ENCODE measurements around the gene C1orf174.

Gene C1orf174

DNA sequence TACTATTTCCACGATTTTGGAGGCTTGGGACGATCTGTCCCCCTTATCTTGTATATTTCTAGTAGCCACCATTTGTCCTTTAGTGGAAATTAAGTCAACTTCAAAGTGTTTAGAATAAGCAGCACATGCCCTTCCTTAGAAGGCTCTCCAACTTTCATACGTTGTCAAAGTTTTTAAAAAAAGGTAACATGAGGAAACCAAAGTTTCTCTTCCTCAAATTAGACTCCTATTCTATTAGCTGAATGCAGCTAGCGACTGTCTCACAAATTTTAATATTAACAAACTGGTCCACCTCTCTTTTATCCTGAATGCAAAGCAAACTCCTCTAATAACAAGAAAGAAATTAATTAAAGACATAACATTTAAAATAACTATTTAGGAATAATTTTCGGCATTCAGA lies 6.9 kb downstream of the C1orf174 start:
- no peak for DNase-seq

DNA sequence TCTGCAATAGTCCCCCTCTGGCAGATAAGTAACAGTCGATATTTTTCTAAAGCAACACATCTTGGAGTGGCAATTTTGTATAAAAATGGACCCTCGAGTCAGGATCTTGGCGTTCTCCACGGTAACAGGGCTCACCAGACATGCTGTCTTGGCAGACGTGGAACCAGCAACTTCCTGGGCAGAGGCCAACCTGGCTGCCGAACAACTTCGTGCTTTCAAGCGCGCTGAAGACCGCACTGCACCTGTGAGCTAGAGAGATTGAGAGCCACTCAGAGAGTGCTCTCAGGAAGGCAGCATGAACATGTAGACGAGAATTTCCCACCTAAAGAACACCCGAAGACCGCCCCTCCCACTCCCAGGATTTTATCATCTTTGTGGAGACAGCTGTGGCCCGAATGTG lies 7.3 kb downstream of the C1orf174 start:
- DNase-seq = no peak

DNA sequence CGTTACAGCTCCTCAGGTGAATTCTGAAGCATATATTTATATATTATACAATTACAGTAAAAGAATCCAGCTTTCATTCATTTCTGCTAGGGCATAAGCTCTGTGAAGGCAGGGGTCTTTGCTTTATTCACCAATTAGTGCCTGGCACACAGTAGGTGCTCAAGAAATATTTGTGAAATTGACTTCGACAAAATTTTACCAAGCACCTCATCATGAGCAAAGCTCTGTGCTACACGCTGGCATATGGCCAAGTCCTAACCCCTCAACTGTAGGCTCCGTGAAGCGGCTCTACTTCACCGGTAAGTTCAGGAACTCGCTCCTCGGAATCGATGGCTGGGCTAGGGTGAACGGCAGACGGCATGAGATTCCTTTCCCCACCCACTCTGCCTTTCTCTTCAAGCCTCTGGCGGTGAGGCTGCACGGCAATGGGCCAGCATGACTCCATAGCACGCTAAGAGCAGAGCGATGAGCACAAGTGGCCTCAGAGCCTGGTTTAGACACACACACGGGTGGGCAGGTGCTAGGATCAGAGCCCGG lies 8.7 kb downstream of the C1orf174 start:
- DNase-seq = no peak

DNA sequence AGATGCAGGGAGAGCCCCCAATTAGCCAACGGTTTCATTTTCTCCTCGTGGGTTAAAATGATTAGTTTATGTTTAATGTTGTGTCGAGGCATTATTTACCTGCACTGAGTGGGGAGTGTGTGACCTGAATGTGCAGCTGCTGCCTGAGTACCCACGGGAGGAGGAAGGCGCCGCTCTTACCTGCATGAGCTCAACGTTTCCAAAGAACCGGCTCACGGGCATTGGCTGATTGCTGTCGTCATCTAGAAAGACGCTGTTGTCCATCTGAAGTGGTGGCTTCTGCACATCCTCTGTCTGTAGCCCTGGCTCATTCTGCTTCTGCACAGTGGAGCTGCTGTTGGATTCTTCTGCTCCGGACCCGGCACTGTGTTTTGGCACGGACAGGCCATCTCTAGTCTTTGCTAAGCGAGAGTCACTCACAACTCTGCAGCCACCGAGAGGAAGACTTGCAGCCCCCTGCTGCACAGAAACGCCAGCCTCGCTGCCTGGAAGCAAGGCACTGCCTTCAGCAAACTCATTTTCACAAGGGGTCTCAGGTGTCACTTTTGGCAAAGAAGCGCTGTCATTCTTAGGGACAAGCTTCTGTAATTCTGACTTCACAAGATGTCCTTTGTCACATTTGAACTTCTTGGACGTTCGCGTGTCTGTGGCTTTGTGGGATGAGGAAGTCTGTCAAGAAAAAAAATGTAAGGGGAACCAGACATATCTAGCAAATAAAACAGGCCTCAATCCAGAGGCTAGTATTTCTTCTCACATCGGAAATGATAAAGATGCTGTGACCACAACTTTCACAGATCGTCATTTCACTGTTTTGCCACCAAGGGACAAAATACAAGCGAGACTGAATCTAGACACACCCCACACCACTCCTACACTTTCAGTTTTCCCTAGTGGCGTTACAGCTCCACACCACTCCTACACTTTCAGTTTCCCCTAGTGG lies 9.4 kb downstream of the C1orf174 start:
- no peak for DNase-seq

DNA sequence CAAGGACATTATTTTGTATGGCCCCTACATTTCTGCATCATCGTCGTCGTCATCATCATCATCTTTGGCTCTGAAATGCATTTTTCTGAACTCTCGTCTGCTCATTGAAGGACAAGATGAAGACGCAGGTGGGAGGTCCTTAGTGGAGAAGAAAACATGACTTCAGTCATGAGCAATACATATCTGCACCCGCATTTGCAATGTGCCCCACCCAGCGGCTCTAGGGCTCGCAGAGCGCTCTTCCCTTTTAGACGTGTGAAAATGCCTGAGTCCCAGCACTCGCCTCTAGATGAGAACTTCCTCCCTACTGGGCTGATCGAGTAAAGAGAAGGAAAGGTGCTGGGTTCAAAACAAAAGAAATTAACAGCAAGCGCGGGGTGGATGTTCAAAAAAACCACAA lies 10.1 kb downstream of the C1orf174 start:
- DNase-seq = no peak

DNA sequence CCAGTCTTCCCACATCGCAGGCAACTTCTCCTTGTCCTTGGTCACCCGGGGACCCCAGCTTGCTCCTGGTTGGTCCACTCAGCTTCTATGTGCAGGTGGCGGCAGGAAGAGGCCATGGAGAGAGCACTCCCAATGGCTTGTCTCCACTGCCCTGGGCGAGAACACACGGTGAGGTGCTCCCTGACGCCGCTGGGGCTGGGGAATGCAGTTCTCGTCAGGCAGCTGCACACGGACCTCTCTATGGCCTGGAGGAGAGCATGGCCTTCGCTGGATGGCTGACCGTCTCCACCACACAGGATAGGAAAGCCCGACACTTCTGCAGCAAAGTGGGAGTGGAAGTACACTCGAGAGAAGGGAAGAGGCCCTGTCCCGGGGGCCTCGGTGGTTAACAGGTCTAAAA lies 11.8 kb downstream of the C1orf174 start:
- DNase-seq = no peak

DNA sequence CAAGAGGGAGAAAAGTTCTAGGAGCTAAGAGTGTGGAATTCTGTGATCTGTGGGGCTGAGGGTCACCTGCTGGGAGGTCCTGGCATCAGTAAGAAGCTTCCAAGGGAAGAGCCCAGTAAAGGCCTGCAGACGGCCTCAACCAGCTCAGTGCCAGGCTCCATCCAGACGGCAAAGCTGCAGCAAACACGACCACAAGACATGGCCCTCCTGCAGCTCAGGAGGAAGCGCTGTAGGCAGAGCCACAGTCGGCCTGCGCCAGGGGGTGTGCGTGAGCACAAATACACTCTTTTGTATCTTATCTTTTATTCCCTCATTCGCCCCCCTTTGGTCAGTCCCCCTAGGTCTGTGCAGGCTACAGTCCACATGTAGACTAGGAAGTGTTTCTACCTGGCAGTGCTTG lies 13.4 kb downstream of the C1orf174 start:
- no peak for DNase-seq

DNA sequence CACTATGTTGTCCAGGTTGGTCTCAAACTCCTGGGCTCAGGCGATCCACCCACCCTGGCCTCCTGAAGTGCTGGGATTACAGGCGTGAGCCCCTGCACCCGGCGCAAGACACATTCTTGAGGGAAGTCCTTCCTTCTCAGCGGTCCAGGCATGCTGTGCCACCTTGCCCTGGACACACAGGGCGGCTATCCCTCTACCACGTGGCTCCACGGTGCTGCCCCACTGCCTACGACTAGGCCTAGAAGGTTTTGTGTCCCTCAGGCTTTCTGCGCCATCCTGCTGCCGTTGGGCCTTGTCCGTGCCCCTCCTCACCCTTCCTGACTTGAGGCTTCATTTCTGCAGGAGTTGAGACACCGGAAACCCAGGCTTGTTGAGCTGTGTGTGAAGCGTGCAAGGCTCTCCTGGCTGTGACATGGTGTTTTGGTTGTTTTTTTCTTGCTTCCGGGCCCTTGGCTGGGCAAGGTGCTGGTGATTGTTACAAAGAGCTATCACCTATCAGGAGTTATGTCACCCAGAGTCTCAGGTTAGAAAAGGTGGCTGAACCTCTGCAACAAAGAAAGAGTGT lies 13.9 kb downstream of the C1orf174 start:
- no peak for DNase-seq

DNA sequence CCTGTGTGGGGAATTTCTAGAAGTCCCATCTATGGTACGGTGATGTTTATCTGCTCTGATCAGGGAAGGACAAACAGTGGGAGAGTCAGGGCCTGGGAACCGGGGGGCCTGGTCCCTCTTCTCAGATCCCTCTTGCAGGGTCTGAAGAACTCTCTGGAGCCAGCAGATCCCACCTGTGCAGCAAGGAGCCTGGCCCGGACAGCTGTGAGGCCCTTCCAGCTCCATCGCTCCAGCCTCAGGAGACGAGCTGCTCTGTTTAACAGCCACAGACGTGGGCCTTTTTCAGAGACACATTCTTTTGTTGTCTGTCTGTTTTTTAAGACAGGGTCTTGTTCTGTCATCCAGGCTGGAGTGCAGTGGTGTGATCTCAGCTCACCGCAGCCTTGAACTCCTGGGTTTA lies 14.5 kb downstream of the C1orf174 start:
- no peak for DNase-seq

DNA sequence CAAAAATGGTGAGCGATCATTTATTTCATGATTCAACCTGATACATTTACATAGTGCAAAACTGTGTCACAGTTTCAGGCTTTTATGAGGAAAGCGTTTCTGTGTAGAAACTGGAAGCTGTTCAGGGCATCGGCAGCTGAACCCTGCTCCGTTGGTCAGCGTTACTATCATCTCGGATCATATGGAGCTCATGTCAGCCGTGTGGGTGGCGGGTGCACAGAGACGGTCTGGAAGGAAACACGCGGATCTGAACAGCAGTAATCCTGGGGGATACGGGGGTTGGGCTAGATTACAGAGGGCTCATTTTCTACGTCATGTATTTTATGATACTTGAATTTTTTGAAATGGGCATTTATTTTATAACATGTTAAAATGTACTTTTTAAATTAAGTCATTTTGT lies 15.1 kb downstream of the C1orf174 start:
- no peak for DNase-seq

DNA sequence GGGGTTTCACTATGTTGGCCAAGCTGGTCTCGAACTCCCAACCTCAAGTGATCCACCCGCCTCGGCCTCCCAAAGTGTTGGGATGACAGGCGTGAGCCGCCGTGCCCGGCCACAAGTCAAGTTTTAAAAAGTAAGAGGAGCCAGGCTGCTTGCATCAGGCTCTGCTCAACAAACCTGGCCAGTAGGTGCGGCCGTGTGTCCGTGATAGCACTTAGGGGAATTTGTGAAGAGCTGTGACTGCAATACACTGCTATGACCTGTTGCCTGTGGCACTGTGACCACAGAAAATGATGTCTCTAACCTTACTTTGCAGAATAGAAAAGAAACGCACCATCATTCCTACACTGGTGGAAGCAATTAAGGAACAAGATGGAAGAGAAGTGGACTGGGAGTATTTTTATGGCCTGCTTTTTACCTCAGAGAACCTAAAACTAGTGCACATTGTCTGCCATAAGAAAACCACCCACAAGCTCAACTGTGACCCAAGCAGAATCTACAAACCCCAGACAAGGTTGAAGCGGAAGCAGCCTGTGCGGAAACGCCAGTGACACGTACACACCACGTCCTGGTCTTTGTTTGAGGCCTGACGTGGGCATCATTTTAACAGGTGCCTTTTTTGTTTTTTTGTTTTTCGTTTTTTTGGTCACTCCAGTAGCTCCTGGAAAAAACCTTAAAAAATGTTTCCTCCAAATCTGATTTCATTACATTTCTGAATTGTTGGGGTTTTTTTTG lies 16.7 kb downstream of the C1orf174 start:
- DNase-seq = no peak

DNA sequence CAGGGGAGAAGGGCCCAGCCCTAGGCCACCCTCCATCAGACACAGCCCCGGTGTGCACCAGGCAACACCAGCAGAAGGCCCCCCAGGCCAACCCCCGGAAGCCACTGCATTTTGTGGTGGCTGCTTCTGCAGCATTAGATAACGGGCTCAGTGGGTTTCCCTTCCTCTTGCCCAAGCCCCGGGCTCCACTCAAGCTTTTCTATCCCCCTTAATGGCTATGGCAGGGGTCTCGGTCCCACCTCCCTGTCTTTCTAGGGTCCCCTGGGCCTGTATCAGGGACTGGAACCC lies 18.9 kb downstream of the C1orf174 start:
- DNase-seq = no peak

DNA sequence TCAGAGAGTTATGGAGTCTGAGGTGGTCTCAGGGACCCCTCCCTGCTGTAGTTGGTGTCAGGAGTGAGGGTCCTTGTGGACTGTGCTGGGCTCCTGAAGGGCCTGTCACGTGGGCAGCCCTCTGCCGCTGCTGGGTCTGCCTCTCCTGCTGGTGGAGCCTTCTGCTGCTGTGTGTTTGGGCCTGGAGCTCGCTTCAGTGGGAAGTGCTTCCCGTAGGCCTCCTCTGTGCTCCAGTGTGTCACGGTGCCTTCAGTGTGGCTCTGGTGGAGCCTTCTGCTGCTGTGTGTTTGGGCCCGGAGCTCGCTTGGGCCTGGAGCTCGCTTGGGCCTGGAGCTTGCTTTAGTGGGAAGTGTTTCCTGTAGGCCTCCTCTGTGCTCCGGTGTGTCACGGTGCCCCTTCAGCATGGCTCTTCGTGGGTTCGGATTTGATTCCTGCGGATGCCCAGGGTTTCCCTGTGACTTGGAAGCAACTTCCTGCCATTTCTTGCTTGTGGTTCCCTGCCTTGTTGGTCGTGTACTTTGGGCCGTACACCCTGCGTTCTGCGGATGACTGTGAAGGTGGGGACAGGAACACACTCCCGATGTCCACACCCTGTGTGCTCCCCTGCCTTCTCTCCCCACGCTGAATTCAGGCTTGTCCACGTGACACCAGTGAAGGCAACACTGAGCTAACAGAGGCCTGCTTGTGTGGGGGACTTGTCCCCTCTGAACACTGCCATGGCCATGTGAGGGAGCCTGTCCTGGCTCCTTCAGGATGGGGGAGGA lies 19.5 kb downstream of the C1orf174 start:
- no peak for DNase-seq

DNA sequence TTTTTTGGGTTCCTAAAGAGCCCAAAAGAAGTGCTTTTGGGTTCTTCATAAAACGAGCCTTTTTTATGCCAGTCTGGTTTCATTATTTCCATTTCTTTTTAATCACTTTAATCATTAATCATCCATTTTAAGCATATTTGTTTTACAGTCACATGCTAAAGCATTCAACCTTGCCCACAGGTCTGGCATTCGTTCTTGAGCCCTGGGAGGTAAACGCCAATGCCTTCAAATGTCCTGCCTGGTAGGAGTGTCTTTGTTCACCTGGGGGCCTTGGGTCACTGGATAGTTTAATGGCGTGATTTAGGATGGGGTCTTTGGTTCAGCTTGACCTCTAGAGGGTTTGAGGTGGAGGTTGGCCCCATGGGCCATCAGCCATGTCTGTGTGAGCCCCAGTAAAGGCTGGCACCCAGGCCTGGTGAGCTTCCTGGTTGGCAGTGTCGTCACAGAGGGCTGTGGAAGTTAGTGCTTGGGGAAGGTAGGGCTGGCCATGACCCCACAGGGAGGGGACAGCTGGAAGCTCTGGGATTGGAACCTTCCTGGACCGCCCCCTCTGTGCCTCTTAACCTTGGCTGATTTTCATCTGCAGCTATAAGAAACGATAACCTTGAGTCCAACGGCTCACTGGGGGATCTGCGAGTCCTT lies 20.2 kb downstream of the C1orf174 start:
- DNase-seq = no peak

DNA sequence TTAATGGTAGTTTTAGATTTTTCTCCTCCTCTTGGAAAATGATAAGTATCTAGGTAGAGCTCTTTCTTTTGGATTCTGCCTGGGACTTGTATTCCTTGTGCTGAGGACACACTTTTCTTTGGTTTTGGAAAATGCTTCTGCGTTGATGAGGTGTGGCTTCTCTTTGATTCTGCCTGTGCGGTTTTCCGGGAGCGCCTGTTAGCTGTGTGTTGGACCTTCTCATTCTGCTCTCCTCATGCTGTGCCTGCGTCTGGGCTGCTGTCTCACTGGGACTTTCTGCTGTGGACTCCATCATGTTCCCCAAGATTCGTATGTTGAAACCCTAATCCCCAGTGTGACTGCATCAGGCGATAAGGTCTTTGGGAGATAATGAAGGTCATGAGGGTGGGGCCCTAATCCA lies 21.0 kb downstream of the C1orf174 start:
- DNase-seq = no peak

DNA sequence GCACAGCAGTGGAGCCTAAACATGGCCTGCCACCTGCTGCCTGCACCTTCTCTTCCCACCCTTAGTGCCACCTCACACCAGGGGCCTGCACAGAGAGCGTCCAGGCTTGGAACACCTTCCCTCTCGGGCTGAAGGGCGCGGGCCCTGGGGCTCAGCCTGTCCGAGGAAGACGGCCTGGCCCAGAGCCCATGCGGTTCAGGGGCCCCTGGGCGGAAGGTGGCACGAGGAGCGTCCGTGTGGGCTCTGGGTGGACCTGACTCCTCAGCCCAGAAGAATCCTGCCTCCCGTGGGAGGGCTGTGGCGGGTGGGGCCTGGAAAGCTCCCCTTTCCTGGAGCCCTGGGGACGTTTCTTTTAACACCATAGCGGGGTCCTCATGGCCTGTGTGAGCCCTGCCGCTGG lies 23.4 kb downstream of the C1orf174 start:
- DNase-seq = no peak

DNA sequence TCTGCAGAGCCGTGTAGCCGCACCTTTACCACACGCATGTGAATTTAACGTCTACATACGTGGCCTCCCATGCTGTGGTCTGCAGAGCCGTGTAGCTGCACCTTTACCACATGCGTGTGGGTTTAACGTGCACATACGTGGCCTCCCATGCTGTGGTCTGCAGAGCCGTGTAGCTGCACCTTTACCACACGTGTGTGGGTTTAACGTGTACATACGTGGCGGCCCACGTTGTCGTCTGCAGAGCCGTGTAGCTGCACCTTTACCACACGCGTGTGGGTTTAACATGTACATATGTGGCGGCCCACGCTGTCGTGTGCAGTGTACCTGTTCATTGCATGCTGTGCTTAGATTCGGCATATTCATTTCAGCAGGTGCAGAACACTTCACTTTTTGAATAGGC lies 25.3 kb downstream of the C1orf174 start:
- DNase-seq = no peak

DNA sequence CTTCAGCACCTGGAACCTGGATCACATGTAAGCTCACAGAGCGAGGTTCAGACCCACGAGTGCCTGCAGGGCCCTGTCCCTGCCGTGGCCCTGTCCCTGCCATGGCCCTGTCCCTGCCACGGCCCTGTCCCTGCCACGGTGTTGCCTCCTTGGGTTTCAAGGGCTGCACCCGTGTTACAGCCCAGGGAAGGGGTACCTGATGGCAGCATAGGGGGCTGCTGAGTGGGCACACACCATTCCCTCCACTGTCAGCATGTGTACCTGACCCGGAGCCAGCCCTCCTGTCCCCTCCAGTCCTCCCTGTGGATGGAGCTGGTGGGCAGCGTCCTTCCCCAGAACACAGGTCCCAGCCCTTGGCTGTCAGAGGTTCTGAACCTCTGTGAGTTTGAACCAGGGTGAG lies 27.5 kb downstream of the C1orf174 start:
- no peak for DNase-seq

DNA sequence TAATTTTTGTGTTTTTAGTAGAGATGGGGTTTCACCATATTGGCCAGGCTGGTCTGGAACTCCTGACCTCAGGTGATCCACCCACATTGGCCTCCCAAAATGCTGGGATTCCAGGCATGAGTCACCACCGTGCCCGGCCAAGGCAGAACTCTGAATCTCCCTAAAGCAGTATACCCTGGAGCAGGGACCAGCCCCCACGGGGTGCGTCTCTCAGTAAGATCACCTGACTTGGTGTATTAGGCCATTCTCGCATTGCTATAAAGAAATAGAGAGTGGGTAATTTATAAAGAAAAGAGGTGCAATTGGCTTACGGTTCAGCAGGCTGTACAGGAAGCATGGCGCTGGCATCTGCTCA lies 28.6 kb downstream of the C1orf174 start:
- DNase-seq = no peak

DNA sequence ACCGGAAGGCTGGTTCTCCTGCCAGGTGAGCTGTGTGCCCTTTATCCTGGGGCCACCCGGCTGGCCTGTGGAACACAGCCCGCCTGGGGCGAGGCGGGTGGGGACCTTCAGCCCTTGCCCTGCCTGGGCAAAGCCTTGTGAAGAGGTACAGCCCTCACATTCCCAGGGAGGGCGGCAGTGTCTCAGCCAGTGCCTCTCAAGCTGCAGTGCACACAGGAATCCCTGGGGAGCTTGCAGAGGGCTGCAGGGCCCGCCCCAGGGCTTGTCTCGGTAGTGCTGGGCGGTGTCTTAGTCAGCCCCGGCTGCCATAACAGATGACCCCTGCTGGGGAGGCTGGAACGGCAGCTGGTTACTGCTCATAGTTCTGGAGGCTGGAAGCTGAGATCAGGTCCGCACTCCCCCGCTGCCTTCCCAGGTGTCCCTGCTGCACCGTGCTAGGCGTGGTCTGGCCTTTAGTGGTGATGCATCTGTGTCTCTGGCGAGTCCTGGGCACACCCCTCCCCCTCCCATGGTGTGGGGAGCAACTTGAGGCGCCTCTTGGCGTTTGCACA lies 30.2 kb downstream of the C1orf174 start:
- no peak for DNase-seq

DNA sequence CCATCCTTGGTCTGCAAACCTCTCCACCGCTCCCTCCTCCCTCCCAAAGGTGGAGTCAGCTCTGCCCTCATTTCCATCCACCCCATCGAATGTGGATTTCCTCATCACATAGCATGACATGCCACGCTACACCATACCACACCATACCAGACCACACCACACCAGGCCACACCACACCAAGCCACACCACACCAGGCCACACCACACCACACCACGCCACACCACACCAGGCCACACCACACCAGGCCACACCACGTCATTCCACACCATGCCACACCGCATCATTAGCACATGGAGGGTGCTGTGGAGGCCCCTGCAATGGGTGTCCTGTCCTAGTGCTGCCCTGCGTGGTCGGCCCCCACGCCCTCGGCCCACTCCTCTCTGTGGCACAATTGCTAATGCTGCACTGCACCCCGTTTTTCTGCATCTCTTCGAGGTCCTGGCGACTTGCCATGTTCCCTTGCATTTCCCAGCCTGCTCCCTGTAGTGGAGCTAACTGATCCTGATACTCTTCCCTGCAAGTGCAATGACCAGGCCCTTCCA lies 31.5 kb downstream of the C1orf174 start:
- no peak for DNase-seq

DNA sequence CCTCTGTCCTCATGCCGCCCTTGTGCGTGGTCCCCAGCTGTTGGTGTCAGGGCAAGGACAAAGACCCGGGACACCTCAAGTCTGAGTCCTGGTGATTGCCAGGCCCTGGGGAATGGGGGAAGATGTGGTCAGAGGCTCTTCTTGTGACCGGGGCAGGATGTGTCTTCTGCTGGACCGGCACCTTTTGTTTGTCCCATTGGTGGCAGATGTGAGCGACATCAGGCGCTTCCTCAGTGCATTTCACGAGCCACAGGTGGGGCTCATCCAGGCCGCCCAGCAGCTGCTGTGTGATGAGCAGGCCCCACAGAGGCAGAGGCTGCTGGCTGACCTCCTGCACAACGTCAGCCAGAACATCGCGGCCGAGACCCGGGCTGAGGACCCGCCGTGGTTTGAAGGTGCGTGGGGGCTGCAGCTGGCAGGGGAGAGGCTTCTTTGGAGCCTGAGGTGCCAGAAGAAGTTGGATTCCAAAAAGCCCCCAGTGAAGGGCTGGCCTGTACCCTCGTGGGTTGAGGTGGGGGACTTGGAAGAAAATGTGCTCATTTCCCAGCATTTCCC lies 34.4 kb downstream of the C1orf174 start:
- no peak for DNase-seq

All from stimulated activated CD4-positive, alpha-beta T cell treated with anti-CD3 and anti-CD28 coated beads, Interleukin-4, amount 100 ng/mL, for 4 hours (primary cell).